GM18511 (cell line): ENCODE data around the gene SLC12A5.

Experiments
- ATAC-seq: cut with Tn5 transposase; IDR thresholded peaks from one replicate; pipeline ENCODE4 v1.9.1; 2021; ENCODE audit warnings: mild to moderate bottlenecking, moderate library complexity; ENCODE audit not compliant: unreplicated experiment

SLC12A5 gene

DNA sequence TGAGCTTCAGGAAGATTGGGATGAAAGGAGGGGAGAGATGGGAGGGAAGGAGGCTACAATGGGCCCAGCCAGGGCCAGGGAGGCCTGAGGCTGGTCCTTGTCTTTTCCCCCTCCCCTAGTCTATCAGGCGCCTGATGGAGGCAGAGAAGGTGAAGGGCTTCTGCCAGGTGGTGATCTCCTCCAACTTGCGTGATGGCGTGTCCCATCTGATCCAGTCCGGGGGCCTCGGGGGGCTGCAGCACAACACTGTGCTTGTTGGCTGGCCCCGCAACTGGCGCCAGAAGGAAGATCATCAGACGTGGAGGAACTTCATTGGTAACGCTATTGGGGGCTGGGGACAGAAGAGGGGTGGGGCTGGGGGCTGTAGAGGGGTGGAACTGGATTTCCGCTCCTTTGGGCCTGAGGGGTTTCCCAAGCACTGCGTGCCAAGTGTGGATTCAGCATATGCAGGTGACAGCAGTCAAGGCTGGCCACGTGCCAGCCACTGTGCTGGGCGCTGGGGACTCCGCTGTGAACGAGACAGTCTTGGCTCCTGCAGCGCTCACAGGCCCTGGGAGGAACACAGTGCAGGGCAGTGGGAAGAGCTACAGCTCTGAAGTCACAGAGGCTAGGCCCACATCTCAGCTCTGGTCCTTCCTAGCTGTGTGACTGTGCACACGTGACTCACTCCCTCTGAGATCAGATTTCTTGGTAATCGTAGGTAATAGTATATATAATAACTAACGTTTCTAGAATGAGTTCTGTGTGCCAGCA is 22.7 kb downstream of the SLC12A5 start:
- no peak for ATAC-seq

- no peak for ATAC-seq
Observed at GRCh38 chr20:46053416-46053815, 24.4 kb downstream of the SLC12A5 start.

GRCh38 chr20:46054606-46055005 is 25.6 kb downstream of the SLC12A5 start:
- no peak for ATAC-seq

GRCh38 chr20:46055269-46055668 is 26.3 kb downstream of the SLC12A5 start:
- no peak for ATAC-seq

GRCh38 chr20:46056027-46056833 is 27.2 kb downstream of the SLC12A5 start:
- ATAC-seq: no peak

- no peak for ATAC-seq
Observed at GRCh38 chr20:46056970-46057855, 28.2 kb downstream of the SLC12A5 start.

- ATAC-seq: no peak
Observed at GRCh38 chr20:46057856-46058598, 29.0 kb downstream of the SLC12A5 start.

- no peak for ATAC-seq
Observed at GRCh38 chr20:46058599-46059281, 29.7 kb downstream of the SLC12A5 start.

DNA sequence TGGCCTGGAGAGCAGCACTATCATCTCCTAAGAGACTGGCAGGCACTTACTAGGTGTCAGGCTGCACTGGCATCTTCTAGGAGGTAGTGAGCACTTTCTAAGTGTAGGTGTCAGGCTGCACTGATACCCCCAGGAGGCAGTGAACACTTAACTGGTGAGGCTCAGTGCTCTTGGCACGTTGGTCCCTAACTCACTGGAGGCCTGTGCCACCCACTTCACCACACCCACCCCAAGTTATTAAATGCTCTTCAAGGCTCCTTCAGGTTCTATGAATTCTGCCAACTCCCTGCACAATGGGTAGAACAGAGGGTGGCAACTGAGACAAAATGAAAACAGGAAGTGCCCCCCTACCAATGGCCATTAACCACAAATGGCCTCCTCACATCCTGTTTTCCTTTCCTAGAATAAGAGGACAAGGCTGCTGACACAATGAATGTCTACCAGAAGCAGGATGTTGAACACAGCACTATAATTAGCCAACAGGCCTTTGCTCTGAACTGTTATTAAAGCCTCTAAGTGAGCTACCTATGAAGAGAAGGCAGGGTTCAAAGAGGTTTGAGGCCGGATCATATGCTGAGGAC is 31.4 kb downstream of the SLC12A5 start:
- no peak for ATAC-seq

GRCh38 chr20:46060975-46061374 is 32.0 kb downstream of the SLC12A5 start:
- no peak for ATAC-seq

- ATAC-seq: no peak
Observed at GRCh38 chr20:46062151-46062550, 33.1 kb downstream of the SLC12A5 start.

DNA sequence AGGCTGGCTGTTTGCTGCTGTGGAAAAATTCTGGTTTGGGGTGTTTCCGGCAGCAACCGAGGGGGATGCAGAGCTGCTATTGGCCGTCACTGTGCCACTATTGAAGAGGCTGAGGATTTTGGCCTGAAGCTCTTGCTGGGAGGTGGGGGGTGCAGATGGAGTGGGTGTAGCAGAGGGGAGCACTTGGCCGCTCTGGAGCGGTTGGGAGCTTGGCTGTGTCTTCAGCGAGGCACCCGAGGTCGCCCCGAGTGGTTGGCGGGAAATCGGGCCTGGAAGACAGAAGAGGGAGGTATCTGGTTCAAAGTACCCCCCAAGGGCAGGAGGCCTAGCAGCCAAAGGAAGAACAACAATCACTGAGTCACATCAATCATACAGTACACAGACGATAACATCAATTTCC is 33.6 kb downstream of the SLC12A5 start:
- no peak for ATAC-seq

DNA sequence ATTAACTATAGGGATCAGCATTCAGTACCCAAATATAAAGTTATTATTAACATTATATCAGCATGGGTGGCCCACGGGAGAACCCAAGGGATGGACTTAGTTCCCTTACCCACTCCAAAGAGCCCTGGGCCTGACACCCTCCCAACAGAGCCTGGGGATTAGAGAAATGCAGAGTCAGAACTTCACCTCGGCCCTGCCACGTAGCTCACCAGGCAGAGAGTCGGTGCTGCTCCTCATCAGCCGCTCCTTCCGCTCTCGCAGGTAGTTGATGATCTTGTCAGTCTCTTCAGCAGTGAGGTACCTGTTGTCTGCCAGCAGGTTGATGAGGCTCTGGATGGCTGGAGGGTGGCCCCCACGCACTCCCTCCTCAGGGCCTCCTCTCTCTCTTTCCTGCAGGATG is 34.1 kb downstream of the SLC12A5 start:
- ATAC-seq: no peak

DNA sequence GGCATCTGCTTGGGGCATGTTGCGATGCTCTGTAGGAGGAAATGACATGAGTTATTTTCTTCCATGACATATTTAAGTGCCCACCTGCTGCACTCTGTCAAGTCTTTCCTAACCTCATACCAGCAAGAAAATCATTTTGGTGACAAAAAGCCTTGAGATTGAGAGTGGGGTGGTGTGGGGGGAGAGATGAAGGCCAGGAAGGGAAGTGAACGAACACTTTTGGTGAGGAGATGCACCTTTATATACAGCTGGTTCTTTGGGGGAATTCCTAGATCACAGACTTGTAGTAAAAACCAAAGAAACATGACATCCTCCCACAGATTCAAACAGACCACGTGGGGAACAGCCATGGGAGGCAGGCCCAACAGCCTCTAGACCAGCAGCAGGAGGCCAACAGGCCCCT is 34.6 kb downstream of the SLC12A5 start:
- no peak for ATAC-seq

- ATAC-seq: no peak
Observed at GRCh38 chr20:46065006-46065405, 36.0 kb downstream of the SLC12A5 start.

GRCh38 chr20:46065691-46066090 is 36.7 kb downstream of the SLC12A5 start:
- no peak for ATAC-seq

DNA sequence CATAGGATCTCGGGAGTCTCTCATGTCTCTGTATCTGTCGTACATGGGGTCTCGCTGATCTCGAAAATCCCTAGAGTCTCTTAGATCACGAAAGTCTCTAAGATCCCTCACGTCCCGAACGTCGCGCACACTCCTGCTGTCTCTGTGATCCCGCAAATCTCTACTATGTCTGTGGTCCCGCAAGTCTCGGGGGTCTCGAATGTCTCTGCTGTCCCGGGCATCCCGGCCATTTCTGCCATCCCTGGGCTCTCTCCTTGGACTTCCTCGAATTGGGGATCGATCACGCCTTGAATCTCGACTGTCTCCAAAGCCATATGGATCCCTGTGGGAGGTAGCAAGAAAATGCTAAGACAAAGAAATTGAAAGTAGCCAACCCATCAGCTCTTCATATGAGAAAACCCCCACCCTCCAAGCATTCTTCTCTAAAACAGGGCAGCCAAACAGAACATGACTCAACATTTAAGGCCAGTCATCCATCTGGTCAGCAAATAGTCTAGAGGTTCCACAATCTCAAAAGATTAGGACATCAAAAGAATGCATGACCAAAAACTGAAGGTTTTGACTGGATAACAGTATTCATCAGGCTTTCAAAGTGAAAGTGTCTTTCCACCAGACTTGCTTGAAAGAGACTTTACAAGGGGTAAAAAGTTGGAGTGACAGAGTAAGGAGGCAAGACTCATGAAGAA is 41.3 kb downstream of the SLC12A5 start:
- ATAC-seq: no peak

GRCh38 chr20:46071573-46071972 is 42.6 kb downstream of the SLC12A5 start:
- no peak for ATAC-seq

GRCh38 chr20:46073024-46073423 is 44.0 kb downstream of the SLC12A5 start:
- ATAC-seq: no peak
